K562 (cell line): ENCODE measurements around the gene COX6B1. TPM values are rescaled to one million over a fixed set of nuclear protein-coding genes. Genes with fewer than 3 reads are reported as not detected.

ENCODE experiments used
- CCAR2 ChIP-seq: fragments of 200-400 bp; formaldehyde crosslinking; IDR thresholded peaks from 2 replicates; pipeline ENCODE4 v1.6.1; 2017; ENCODE audit warnings: mild to moderate bottlenecking, low read depth, low read length
- CCNT2 ChIP-seq: IDR thresholded peaks from 2 replicates; pipeline ENCODE4 v1.6.1; 2011; ENCODE audit warnings: borderline replicate concordance, low read depth, mild to moderate bottlenecking, moderate library complexity, mixed read lengths, low read length; ENCODE audit not compliant: insufficient read length; ENCODE audit errors: extremely low read depth
- DIDO1 ChIP-seq: fragments of 450-650 bp; IDR thresholded peaks from 2 replicates; pipeline ENCODE4 v1.6.1; 2016; ENCODE audit warnings: low read depth, missing biosample characterization, missing genetic modification characterization
- E2F1 ChIP-seq: sonication (generic); formaldehyde crosslinking; IDR thresholded peaks from 2 replicates; pipeline ENCODE4 v1.8.1; 2023; ENCODE audit warnings: mild to moderate bottlenecking, missing genetic modification reagents, moderate library complexity
- EP400 ChIP-seq: fragments of 450-650 bp; IDR thresholded peaks from 2 replicates; pipeline ENCODE4 v1.6.1; 2017; ENCODE audit warnings: antibody characterized with exemption, mild to moderate bottlenecking, moderate library complexity
- GATAD2B ChIP-seq: fragments of 450-650 bp; IDR thresholded peaks from 2 replicates; pipeline ENCODE4 v1.6.1; 2017; ENCODE audit warnings: mild to moderate bottlenecking, borderline replicate concordance
- HLTF ChIP-seq: fragments of 450-650 bp; IDR thresholded peaks from 2 replicates; pipeline ENCODE4 v1.6.1; 2016
- HMG20B ChIP-seq: fragments of 250-450 bp; sonication (Bioruptor Pico); IDR thresholded peaks from 2 replicates; pipeline ENCODE4 v1.5.0; 2021; ENCODE audit warnings: mild to moderate bottlenecking
- KDM2B ChIP-seq: fragments of 250-450 bp; sonication (Bioruptor Pico); IDR thresholded peaks from 2 replicates; pipeline ENCODE4 v1.8.0; 2021; ENCODE audit warnings: mild to moderate bottlenecking, moderate library complexity
- MTA3 ChIP-seq: fragments of 450-650 bp; formaldehyde crosslinking; IDR thresholded peaks from 2 replicates; pipeline ENCODE4 v1.6.1; 2017; ENCODE audit warnings: mild to moderate bottlenecking, borderline replicate concordance
- NFIC ChIP-seq: fragments of 450-650 bp; IDR thresholded peaks from 2 replicates; pipeline ENCODE4 v1.6.1; 2017; ENCODE audit warnings: mild to moderate bottlenecking, inconsistent platforms
- NKRF ChIP-seq: fragments of 450-650 bp; IDR thresholded peaks from 2 replicates; pipeline ENCODE4 v1.6.1; 2016; ENCODE audit warnings: borderline replicate concordance
- POLR2H ChIP-seq: IDR thresholded peaks from 2 replicates; pipeline ENCODE4 v1.6.1; 2016; ENCODE audit warnings: missing genetic modification characterization, low read depth, mild to moderate bottlenecking, control low read depth, missing compliant biosample characterization, moderate library complexity
- POU5F1 ChIP-seq: fragments of 150-350 bp; IDR thresholded peaks from 2 replicates; pipeline ENCODE4 v1.6.1; 2014; ENCODE audit warnings: borderline replicate concordance, low read length, low read depth, mild to moderate bottlenecking; ENCODE audit not compliant: partially characterized antibody
- PTTG1 ChIP-seq: fragments of 450-650 bp; IDR thresholded peaks from 2 replicates; pipeline ENCODE4 v1.6.1; 2016; ENCODE audit warnings: low read depth, mild to moderate bottlenecking, missing genetic modification characterization, missing compliant biosample characterization
- SETDB1 ChIP-seq: IDR thresholded peaks from one replicate; pipeline ENCODE4 v1.6.1; 2012; ENCODE audit warnings: low read length, control low read depth, inconsistent platforms
- SIN3B ChIP-seq: fragments of 450-650 bp; IDR thresholded peaks from 2 replicates; pipeline ENCODE4 v1.6.1; 2017; ENCODE audit warnings: low read depth, mild to moderate bottlenecking, moderate library complexity
- SIX5 ChIP-seq, 2 experiments: IDR thresholded peaks; 2 replicates each; pipeline ENCODE4 v1.6.1; 2011; ENCODE audit warnings: low read length in 2 of 2, borderline replicate concordance in 1 of 2, low read depth in 1 of 2, mild to moderate bottlenecking in 1 of 2, moderate library complexity in 1 of 2; ENCODE audit not compliant: insufficient read depth in 1 of 2
- SRSF9 ChIP-seq: fragments of 200-400 bp; formaldehyde crosslinking; IDR thresholded peaks from 2 replicates; pipeline ENCODE4 v1.6.1; 2017; ENCODE audit warnings: low read depth, low read length, borderline replicate concordance
- TEAD4 ChIP-seq, 2 experiments: sonication (generic) in 1 of 2; formaldehyde crosslinking in 1 of 2; IDR thresholded peaks; 2 replicates each; pipeline versions ENCODE4 v1.6.1 to v1.8.0; 2012 to 2022; ENCODE audit warnings: borderline replicate concordance in 1 of 2, inconsistent platforms in 1 of 2, low read length in 1 of 2, mild to moderate bottlenecking in 1 of 2, missing genetic modification reagents in 1 of 2
- ZBTB2 ChIP-seq: fragments of 450-650 bp; IDR thresholded peaks from 2 replicates; pipeline ENCODE4 v1.6.1; 2016; ENCODE audit warnings: antibody characterized with exemption
- ZFP36 ChIP-seq: fragments of 150-350 bp; IDR thresholded peaks from 2 replicates; pipeline ENCODE4 v1.6.1; 2018; ENCODE audit warnings: low read length, low read depth; ENCODE audit not compliant: partially characterized antibody
- ZNF274 ChIP-seq: IDR thresholded peaks from 2 replicates; pipeline ENCODE4 v1.6.1; 2011; ENCODE audit warnings: low read depth, mild to moderate bottlenecking, low read length, moderate library complexity, borderline replicate concordance
- polyA plus RNA-seq, 8 experiments: library from polyadenylated mRNA; depleted of rRNA in 4 of 8; stranded (reverse) in 5 of 8; unstranded in 3 of 8; fragments of >200 nt; fragmentation: Nextera tagmentation in 2 of 8; fragmentation: Illumina TruSeq in 1 of 8; extraction: Ambion mirVana in 2 of 8; extraction: Trizol in 1 of 8; gene quantifications; 2 replicates each; pipeline versions ENCODE4 v1.2.1 to v1.2.3, GENCODE V29; 2011 to 2014; ENCODE audit warnings: inconsistent platforms in 1 of 8, missing spikeins in 1 of 8
- total RNA-seq, 7 experiments: library from RNA; depleted of rRNA in 6 of 7; stranded (reverse); fragments of >200 nt in 6 of 7; fragmentation: Illumina TruSeq in 2 of 7; extraction: Trizol in 2 of 7; gene quantifications; 2 replicates each; pipeline versions ENCODE4 v1.2.1 to v1.2.3, GENCODE V29; 2011 to 2021; ENCODE audit warnings: low replicate concordance in 1 of 7

The COX6B1 gene
- total and polyA plus RNA-seq, 9 of the 15 experiments (the other 6 are each of a cell fraction or from before 2014, with no cell fraction given), result 777 to 2,393 (median 1,219) TPM

- TF ChIP-seq POLR2H (tag), result peak; percentile 67
- TF ChIP-seq DIDO1 (tag), result no peak
- TF ChIP-seq E2F1, result peak; percentile 95
- TF ChIP-seq CCAR2, result no peak
- peak; percentile 81 for TF ChIP-seq CCNT2
- 0 out of 2 replicates have a peak, but pooled peaks have one; percentile 24 for TF ChIP-seq ZBTB2
- peak; percentile 59 for TF ChIP-seq SIN3B
- TF ChIP-seq ZNF274, result no peak
- TF ChIP-seq NKRF, result no peak
- peak; percentile 79 for TF ChIP-seq EP400
- peak; percentile 20 to 38; a peak in 2 of 4 replicates for TF ChIP-seq SIX5 (IDR thresholded peaks at IDR 0.05; ENCODE audit: borderline replicate concordance in 1 of 2, insufficient read depth in 1 of 2, low read depth in 1 of 2, low read length in 2 of 2)
- TF ChIP-seq ZFP36, result no peak
- TF ChIP-seq SETDB1, result no peak
- no peak for TF ChIP-seq SRSF9
- no peak for TF ChIP-seq TEAD4 (IDR thresholded peaks at IDR 0.05; ENCODE audit: low read length)
- peak; percentile 96 for TF ChIP-seq TEAD4 (CRISPR knock-in tag; IDR thresholded peaks at IDR 0.05; ENCODE audit: borderline replicate concordance)
- TF ChIP-seq HLTF, result peak; percentile 28; the same call in 1 of the 2 replicates
- TF ChIP-seq NFIC, result peak; percentile 67
- peak; percentile 72; the same call in 1 of the 2 replicates for TF ChIP-seq GATAD2B
- no peak for TF ChIP-seq HMG20B (CRISPR knock-in tag)
- peak; percentile 84; the same call in 1 of the 2 replicates for TF ChIP-seq KDM2B
- peak; percentile 87 for TF ChIP-seq MTA3
- no peak for TF ChIP-seq POU5F1
- TF ChIP-seq PTTG1 (tag), result no peak
These were observed 4.6 kb upstream of the COX6B1 start (continued) for GRCh38 chr19:35643255-35644205.
